Upper lobe of right lung (tissue), 1 donor: ENCODE measurements around the gene UXS1. TPM values are rescaled to one million over a fixed set of nuclear protein-coding genes. Genes with fewer than 3 reads are reported as not detected.
A peak's percentile ranks its signal among the peaks of the same experiment; 100 is the strongest.

Source experiments
- ATAC-seq: fragments of 200-7000 bp; cut with Tn5 transposase; one replicate; pipeline ENCODE4 v1.9.1; 2020; ENCODE audit warnings: mild to moderate bottlenecking, moderate library complexity
- DNase-seq: peaks from one replicate; pipeline ENCODE4 v3.0.0-alpha.2; 2020
- H3K27ac ChIP-seq: fragments of 200-600 bp; one replicate; pipeline ENCODE4 v1.8.0; 2022
- H3K27me3 ChIP-seq: fragments of 200-600 bp; one replicate; pipeline ENCODE4 v1.8.0; 2022; ENCODE audit warnings: mild to moderate bottlenecking
- H3K36me3 ChIP-seq: fragments of 200-600 bp; one replicate; pipeline ENCODE4 v1.8.0; 2022
- H3K4me1 ChIP-seq: fragments of 200-600 bp; one replicate; pipeline ENCODE4 v1.8.0; 2022
- H3K4me3 ChIP-seq: fragments of 200-600 bp; one replicate; pipeline ENCODE4 v1.8.0; 2022; ENCODE audit warnings: mild to moderate bottlenecking
- H3K9me3 ChIP-seq: fragments of 200-600 bp; one replicate; pipeline ENCODE4 v1.8.0; 2022
- intact Hi-C: fragments of 100-400 bp; cut with DNase I; formaldehyde crosslinking; loops from one replicate; pipeline ENCODE4 v1.11.0; 2022
- total RNA-seq: library from RNA; stranded (reverse); fragmentation: NEBNext Ultra II Directional; extraction: Animal tissue kit (Norgen Biotek cat#: 25700); gene quantifications from one replicate; pipeline ENCODE4 v1.2.1, GENCODE V29; 2021
- TF ChIP-seq, protein P1 (sequence below): fragments of 200-600 bp; IDR thresholded peaks from one replicate; pipeline ENCODE4 v1.8.0; 2022; ENCODE audit warnings: antibody characterized with exemption
- donor health status: DM: no; HTN: yes; CAD: no; lungs with severe emphysema.

Gene UXS1
- total RNA-seq, 1 donor from 2014 or later, result 64.8 TPM

DNA sequence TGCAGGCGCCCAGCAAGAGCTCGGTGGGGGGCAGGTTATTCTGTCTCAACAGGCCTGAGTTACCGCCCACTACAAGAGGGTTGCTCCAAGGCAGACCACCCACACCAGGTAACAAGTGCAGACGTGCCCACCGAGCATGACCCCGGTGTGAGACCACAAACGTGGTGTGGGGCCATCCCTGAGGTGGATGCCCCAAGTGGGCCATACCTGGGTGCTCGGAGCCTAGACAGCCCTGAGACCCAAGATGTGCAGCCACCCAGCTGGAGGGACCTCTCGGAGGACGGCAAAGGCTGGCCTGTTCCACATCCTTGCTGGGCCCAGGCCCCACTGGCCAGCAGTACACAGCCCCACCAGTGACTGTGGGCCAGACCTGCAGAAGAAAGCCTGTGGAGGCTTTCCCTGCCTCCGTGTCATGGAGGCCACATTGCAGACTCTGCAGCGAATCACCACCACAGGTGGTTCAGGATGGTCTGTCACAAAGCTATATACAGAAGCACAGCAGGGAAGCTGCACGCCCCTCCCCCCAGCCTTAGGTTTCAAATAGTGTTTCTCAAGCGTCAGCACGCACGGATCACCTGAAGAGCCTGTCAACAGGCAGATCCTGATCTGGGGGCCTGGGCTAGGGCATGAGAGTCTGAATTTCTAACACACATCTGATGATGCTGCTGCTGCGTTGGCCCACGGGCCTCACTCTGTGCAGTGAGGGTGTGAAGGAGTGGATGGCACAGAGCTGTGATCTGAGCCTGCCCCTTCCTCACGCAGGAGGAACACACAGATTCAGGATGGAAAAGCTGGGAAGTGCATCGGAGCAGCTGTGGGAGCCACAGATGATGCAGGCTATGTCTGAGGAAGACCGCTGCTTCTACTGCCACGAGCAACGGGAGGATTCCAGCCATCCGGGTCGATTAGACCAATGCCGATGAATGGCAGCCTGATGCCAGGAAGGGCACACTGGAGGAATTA is 96.8 kb downstream of the UXS1 start:
- no peaks in the 10 kb centered on the region for H3K9me3 ChIP-seq
- no peak overlapping the region for H3K4me3 ChIP-seq
- DNase-seq, result no peak
- H3K27me3 ChIP-seq, result no peaks in the 10 kb centered on the region
- H3K36me3 ChIP-seq, result peaks cover 39% of the 10 kb centered on the region
- H3K27ac ChIP-seq, result no peak overlapping the region
- TF ChIP-seq, protein P1, sequence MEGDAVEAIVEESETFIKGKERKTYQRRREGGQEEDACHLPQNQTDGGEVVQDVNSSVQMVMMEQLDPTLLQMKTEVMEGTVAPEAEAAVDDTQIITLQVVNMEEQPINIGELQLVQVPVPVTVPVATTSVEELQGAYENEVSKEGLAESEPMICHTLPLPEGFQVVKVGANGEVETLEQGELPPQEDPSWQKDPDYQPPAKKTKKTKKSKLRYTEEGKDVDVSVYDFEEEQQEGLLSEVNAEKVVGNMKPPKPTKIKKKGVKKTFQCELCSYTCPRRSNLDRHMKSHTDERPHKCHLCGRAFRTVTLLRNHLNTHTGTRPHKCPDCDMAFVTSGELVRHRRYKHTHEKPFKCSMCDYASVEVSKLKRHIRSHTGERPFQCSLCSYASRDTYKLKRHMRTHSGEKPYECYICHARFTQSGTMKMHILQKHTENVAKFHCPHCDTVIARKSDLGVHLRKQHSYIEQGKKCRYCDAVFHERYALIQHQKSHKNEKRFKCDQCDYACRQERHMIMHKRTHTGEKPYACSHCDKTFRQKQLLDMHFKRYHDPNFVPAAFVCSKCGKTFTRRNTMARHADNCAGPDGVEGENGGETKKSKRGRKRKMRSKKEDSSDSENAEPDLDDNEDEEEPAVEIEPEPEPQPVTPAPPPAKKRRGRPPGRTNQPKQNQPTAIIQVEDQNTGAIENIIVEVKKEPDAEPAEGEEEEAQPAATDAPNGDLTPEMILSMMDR, result no peak
- ATAC-seq, result peak; percentile 3
- intact Hi-C loops, result no loop called here
- H3K4me1 ChIP-seq, result no peaks in the 10 kb centered on the region

- H3K4me3 ChIP-seq, result no peak overlapping the region
- H3K27me3 ChIP-seq, result no peaks in the 10 kb centered on the region
- no peaks in the 10 kb centered on the region for H3K9me3 ChIP-seq
- no peak for DNase-seq
- no peak overlapping the region for H3K27ac ChIP-seq
- TF ChIP-seq, protein P1, result no peak
- intact Hi-C loops, result no loop called here
- ATAC-seq, result no peak
- no peaks in the 10 kb centered on the region for H3K4me1 ChIP-seq
- H3K36me3 ChIP-seq, result peaks cover 39% of the 10 kb centered on the region
Measured at GRCh38 chr2:106096299-106097037, 97.6 kb downstream of the UXS1 start.

DNA sequence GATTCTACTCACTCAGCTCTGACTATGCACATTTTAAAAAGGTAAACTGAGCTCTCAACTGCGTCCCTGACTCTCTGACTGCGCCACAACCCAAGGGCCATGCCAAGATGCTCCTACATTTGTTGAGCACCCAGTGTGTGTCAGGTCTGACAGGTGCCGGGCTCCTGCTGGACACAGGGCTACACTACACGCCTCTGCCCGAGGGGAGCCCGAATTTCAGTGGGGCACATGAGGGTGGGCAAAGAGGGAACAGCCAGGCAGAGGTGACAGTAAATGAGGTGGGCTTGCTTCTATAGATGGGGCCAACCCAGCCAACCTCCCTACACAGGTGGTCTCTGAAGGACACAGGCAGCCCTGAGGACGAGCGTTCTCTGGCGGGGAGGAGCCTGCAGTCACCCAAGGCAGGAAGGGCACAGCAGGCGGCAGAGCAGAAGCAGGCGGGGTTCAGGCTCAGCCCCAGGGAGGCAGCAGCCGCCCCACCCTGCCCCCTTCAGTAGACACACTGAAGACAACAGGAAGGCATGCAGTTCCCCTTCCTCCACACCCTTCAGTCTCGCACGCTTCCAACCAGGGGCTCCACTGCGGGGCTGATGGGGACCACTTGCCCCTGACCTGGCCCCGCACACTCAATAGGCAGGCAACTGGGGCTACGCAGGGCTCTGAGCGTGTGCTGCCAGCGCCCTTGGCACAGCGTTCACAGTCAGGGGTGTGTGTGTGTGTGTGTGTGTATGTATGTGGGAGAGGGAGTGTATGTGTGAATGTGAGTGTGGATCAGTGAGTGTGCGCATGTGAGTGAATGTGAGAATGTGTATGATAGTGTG is 98.4 kb downstream of the UXS1 start:
- ATAC-seq, result peak; percentile 69
- Histone ChIP-seq H3K4me1 (no peaks in the 10 kb centered on the region), H3K9me3 (no peaks in the 10 kb centered on the region), H3K36me3 (peaks cover 35% of the 10 kb centered on the region), H3K27me3 (no peaks in the 10 kb centered on the region), H3K27ac (no peak overlapping the region), H3K4me3 (peak overlapping the region; percentile 10)
- intact Hi-C loops, result no loop called here
- no peak for DNase-seq
- TF ChIP-seq, protein P1, result no peak

GRCh38 chr2:106094131-106094841 is 99.8 kb downstream of the UXS1 start:
- intact Hi-C loops, result no loop called here
- Histone ChIP-seq H3K9me3 (no peaks in the 10 kb centered on the region), H3K36me3 (peaks cover 27% of the 10 kb centered on the region), H3K27me3 (no peaks in the 10 kb centered on the region), H3K27ac (no peak overlapping the region), H3K4me3 (no peak overlapping the region), H3K4me1 (no peaks in the 10 kb centered on the region)
- ATAC-seq (no peak), DNase-seq (no peak)
- TF ChIP-seq, protein P1, result no peak
